ENCODE measurements around the gene GSTM2.

GRCh38 chr1:109657970-109658369 is 9.9 kb upstream of the GSTM2 start:
- no peak for TF ChIP-seq CTCF (conservative IDR thresholded peaks at IDR 0.05)
- no peak for TF ChIP-seq ZFX (IDR thresholded peaks at IDR 0.05)

Data from C4-2B (cell line).